Stimulated activated CD8-positive, alpha-beta memory T cell treated with anti-CD3 and anti-CD28 coated beads, Interleukin-15, amount 100 ng/mL, for 1 hour (primary cell): ENCODE data around the gene CHD6.

ENCODE experiments used
- DNase-seq: peaks from one replicate; pipeline ENCODE4 v3.0.0-alpha.2; 2020; ENCODE audit warnings: low read depth

CHD6 gene

DNA sequence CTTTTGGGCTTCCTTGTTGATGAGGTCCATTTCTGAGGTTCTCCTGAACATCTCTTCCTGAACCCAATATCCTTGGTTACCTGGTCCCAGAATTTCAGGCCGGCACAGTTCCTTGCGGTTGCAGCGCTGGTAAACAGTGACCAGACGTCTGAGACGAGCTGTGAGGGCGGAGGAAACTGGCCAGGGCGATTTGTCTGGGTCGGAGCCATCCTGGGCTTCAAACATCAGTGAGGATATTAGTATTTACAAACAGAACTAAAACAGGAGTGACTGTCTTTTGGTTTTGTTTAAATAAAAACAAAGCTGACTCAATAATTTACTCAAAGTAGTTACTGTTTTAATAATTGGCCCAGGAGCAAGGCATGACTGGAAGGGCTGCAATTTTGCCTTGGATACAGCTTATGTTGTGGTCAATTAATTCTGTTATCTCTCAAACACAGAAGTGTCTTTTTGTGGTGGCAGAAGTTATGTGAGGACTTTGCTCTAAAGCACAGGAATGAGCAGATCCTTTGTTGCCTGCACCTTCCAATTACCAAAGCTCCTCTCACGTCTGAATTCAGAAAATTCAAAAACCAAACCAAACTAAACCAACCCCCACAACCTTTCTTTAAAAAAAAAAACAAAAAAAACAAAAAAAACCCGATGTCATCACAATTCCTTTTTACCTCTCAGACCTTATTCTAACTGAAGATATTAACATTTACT lies 192.8 kb downstream of the CHD6 start:
- DNase-seq: no peak

DNA sequence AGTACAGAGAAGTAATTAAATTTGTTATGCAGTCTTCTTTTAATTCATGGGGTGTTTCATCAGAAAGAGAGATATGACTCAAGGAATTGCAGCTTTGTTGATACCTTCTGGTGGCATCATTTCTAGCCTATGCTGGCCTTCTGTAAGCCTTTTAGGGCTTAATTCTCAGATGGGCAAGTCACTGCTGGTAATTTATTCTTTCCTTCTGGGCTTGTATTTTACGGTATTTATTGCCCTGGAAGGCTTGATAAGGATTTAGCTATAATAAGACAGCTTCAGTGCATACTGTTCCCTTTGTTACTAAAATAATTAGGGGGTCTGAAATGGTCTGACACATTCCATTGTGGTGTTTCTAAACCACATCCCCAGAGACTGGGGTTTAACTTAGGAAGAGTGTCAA lies 193.6 kb downstream of the CHD6 start:
- no peak for DNase-seq

DNA sequence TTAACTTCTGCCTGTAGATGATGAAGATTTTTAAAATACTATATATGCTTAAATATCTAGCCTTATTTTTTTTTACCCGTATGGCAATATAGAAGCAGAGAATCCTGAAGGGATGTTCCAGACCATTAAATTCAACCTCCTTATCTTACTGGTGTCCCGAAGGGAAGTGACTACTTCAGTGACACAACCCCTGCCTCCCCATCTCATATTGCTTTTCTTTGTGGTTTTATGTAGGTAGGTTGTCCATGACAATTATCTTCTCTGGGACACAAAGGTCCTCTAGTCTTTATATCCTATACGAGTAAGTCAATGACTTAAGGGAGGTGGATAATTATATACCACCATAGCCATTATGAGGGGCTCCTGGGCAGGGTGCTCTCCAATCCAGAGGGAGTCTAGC lies 194.2 kb downstream of the CHD6 start:
- no peak for DNase-seq

DNA sequence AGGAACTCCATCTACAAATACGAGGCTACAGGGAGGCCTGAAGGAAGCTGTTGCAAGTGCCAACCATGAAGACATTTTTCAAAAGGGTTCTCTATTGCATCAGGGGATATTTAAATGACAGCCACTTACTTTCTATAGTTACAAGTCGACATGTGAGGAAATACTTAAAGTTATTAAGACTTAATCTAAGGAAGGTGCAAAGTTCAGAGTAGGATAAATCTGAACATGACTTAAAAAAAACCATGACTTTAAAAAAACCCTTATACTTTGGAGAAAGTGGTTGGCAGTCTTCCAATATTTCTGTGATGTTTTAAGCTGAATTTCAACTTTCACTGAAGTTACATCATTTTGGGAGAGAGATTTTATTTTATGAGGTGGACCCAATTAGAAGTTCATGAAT lies 195.2 kb downstream of the CHD6 start:
- DNase-seq: no peak

DNA sequence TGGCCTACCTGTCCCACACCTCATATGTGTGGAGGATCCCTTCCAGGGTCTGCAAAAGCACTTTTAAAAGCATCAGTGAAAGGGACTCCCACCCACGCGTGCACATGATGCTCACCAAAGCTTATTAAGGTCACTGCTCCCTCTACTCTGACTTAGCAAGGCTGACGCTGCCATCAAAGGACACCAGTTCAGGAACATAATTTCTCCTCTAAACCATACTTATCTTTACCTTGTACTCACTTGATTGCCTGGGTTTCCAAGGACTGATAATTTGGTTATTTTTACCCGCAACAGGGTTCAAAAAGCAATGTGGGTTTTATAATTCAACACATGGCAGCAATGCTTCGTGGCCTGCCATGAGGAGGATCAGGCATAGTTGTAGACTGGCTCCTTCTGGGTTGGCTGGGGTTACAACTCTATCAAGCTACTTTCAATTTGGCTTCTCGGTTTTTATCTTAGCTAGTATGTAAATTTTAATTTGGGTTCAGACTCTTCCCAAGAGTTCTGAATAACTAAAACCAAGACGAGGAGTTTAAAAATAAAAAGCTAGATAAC lies 199.4 kb downstream of the CHD6 start:
- no peak for DNase-seq

DNA sequence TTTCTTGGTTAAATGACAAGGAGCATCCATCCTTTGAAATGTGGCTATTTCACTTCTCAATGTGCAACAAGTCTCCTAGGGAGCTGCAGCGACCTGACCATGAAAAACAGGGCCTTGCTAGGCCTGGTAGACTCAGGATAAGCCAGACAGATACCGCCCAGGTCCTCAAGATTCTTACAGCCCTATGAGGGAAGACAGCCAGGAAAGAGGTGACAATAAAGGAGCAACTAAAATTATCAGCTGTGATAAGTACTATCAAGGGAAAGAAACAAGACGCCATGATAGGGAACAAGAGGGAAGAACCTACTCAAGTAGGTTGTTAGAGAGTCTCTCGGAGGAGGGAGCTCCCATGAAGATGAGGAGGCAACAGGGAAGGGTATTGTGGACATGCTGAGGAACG lies 200.1 kb downstream of the CHD6 start:
- no peak for DNase-seq

DNA sequence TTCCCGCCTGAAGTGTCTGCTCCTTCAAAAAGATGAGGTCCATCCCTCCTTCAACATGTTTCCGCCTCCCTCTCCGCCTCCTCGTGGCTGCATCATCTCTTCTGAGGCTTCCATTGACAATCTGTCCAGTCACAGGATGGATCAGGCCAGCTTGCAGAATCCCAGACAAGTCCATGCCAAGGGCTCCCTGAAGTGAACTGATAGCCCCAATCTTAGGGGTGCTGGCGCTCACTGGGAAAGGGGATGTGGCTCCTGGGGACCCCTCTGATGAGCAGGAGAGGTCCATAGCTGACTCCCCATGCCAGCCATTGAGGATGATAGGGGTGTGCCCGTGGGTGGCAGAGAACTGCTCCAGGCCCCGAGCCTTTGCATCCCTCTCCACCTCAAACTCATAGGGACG lies 203.0 kb downstream of the CHD6 start:
- DNase-seq: no peak

DNA sequence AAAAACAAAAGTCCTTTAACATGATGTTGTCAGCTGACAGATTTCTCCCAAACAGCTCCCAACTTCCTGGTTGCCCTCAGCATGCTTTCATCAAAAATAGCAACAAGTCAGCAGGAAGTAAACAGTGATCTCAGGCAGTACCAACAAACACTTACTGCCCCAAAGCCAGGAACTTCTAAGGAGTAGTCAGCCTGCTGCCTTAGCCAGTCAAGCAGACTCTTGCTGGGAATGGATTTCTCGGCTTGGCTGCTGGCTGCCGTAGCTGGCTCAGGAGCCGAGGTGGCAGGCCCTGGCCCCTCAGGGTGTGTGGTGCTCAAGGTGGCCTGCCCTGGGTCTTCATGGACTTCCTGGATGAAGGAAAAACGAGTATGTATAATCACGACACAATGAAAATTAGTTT lies 205.0 kb downstream of the CHD6 start:
- no peak for DNase-seq

DNA sequence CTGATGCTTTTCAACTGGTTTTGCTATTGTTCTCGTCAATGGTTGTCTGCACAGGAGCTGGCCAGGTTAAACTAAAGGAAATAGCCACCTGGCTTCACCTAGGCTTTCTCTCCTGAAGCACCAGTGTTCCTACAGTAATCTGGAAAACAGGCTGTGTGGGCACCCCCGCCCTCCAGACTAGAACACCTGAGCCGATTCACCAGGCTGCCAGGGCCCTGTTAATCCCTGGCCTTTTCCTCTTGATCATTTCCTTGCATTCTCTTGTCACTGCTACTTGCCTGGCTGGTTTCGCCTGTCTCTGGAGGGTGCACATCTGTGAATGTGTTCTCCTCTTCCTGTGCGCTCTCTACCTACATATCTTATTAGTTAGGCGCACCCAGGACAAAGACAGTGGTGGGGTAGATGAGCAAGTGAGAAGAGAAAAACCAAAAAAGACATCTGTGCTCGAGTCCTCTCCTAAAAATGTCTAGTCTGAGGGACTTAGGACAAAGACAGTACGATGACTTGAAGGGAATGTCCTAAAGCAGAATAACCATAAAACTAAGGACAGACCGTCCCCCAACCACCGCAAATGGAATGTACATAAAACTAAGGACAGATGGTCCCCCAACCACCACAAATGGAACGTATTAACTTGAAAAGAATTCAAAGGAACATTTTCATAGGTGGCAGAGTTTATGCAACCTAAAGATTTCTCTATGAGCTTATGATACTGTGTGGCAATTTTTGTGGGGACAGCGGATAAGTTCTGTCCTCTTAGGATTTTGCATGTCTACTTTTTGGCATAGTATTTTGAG lies 205.7 kb downstream of the CHD6 start:
- no peak for DNase-seq

DNA sequence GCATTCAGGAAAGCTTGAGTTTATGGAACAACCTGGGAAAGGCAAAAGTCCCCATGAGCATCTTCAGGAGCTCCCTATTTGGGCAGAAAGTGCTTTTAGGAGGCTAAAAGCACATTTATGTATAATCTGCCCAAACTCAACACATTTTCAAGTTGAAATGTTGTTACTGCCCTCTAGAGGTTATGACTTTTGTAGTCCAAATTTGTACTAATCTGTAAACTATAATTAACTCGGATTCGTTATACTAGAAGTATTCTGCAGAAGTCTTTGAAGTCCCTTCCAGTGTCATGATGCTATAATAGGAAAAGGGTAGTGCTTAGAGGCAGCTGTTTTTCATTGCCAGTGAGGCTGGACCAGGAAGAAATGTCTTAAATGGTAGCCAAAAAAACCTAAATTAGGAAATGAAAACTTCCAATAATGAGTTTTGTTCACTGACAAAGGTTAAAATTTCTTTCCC lies 206.8 kb downstream of the CHD6 start:
- no peak for DNase-seq

DNA sequence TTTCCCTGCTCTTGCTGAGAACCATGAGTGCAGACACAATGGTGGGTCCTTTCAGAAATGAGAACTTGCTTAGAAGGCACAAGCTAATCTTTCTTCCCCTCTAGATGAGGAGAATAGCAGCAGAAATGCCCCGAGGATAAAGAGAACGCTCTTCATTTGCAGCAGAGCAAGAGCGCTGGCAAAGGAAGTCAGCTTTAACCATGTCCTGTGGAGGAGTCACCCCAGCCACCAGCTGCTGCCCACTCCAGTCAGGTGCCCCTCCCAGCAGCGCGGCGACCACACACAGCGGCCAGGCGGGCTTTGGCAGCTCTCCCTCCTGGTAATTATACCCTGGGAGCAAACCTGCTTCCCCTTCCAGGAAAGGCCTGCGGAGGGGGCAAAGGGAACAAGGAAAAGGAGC lies 209.2 kb downstream of the CHD6 start:
- no peak for DNase-seq

DNA sequence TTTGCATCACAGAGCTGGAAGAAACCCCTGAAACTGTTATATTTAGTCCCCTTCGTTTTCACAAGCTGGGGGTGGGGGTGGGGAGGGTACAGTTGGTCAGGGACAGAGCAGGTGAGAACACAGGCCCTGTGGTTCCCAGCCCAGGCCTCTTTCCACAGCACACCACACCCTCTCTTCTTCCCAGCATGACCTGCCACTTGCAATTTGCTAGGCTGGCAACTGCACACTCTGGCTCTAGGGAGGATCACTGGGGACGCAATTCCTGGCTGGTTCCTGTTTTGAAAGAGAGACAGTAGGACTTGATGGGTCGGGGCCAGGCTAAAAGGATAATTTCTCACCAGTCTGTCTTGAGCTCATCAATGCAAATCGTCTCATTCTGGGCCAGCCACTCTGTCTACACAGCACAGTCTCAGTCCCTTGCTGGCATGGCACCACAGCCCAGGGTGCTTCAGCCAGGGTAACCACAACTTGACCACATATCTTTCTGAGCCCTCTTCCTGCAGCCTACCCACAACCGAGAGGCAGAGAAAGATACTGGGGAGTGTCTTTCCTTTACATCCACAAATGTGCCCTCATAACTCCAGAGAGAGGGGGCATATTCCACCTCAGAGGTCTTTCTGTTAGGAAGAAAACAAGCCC lies 209.9 kb downstream of the CHD6 start:
- no peak for DNase-seq

DNA sequence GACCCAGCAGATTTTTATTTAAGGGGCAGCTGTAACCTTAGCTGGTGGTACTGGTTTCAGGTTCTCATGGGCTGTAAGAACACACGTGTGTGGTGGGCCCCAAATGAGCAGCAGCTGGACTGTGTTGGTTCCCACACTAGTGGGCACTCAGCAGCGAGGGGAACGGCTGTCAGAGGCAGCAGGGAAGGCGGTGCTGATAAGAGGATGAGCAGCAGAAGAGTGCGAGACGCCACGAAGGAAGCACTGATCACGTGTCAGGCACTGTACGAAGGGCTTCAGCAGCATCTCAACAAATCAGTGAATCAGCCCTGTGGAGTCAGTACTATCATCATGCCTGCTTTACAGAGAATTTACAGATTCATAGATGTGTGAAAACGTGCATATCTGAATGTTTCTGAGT lies 210.6 kb downstream of the CHD6 start:
- no peak for DNase-seq

DNA sequence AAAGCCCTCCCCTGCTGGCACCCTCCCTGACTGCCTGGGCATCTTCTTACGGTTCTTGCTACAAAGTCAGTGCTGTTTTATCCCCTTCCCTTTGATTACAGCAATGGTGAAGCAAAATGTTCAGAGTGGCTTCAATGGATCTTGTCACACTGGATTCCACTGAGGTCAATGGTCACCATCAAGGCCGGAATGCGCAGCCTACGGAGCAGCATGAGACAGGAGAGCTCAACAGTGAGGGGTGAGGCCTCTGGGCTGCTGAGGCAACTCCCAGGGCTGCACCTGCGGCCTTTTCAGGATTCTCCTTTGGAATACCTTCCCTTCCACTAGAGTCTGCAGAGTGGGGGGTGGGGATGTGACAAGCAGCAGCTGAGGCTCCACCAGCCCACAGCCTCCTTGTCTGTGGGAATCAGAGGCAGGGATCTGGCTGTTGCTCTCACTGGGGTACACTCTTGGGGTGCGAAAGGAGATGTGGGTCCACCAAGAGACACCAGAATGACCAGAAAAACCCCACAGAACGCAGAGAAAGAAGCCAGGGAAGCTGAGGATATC lies 211.2 kb downstream of the CHD6 start:
- no peak for DNase-seq

DNA sequence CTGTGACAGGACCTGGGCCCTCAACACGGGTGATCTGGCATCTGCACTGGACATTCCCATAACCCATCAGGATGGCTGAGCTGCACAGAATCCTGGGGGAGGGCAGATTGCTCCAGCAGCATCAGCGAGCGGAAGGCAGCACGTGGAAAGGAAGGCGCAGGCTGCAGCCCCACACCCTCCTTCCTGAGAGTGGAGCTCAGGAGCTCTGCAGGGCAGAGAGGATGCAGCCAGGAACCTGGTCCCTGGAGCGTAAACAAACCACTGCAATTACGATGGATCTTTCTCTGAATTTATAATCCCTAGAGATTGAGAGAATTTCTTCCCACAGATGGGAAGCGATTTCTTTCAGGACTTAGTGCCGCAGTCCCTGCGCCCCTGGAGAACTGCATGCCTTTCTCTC lies 211.8 kb downstream of the CHD6 start:
- DNase-seq: no peak

DNA sequence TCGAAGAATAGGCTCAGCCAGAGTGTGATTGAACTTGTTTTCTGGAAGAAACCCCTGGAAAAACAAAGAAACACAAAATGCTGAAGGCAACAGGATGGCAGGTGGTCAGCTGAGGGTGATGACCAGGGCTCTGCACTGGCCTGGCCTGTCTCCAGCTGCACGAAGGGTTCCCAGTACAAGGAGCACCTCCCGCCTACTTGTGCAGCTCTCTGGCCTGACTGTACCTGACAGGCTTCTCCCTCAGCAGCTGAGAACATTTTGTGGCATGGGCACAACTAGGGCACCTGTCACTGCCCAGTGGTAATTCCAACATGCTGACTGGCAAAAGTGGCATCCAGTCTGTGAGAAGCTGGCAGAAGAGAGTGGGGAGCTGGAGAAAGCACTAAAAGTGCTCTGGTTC lies 212.7 kb downstream of the CHD6 start:
- no peak for DNase-seq

DNA sequence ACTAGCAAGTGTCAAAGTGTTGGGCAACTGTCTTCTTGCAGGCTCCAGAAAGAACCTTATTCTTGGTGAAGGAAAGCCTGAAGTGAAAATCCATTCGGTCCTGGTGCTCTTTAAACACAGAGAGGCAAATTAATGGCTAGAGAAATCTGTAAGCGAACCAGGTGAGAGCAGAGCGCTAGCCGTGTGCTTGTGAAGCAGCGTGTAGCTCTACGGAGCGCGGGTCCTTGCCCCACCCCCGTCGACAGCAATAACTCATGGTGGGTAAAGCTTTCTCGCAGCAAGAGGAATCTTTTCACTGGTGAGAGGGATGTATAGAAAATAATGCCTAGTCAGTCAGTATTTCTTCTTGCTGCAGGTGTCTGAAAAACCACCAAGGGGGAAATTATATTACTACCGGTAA lies 214.6 kb downstream of the CHD6 start:
- no peak for DNase-seq

DNA sequence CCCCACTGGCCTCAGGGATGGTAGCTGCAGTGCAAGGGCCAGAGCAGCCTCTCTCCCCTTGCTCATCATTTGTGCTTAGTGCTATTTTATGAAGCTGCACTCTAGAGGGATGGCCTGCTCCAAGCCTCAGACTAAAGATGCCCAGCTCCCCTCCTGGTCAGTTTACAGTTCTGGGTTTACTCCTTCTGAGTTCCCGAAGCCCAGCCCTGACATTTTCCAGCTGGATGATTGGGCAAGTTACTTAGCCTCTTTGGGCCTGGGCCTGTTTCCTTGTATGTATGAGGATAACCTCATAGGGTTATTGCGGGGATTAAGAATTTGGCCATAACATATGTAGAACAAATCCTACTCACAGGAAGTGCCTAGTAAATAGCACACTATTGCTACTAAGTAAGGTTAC lies 219.8 kb downstream of the CHD6 start:
- DNase-seq: no peak

DNA sequence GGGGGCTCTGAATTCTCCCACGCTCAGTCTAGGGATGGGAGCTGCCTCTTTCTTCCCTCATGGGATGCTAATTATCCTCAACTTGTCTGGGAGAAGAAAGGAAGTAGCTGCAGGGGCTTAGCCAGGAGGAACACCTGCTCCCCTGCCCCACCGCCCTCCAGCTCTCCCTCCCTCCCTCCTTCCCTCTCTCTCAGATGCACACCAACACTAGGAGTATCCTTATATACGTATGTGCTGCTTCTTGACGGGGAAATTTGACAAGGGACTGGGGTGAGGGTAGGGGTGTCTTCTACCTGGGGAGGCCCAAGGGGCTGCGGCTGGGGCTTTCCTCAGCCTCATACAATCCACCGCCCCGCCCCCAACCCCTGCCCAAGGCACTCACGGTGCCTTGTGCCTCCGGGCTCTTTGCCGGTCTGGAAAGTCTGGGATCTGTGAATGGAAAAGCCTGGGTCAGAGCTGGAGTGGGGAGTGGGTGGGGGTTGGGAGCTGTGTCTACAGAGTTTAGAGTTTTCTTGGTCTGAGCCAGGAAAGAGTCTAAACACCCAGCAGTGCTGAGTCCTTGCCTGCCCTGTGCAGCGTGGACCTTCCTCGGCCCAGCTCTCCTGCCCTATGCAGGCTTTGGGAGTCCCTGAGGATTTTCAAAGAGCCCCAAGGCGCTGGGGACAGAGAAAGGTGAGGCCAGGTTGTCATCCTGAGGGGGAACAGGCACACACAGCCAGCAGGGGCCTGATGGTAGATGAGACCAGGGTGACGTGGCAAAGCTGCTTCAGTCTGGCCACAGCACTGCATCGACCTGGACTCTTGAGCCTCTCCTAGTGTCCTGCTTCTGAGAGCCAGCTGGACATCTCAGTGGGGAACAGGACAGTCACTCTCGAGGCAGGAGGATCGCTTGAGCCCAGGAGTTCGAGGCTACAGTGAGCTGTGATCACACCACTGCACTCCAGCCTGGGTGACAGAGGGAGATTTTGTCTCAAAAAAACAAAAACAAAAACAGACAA lies 222.2 kb downstream of the CHD6 start:
- DNase-seq: no peak

DNA sequence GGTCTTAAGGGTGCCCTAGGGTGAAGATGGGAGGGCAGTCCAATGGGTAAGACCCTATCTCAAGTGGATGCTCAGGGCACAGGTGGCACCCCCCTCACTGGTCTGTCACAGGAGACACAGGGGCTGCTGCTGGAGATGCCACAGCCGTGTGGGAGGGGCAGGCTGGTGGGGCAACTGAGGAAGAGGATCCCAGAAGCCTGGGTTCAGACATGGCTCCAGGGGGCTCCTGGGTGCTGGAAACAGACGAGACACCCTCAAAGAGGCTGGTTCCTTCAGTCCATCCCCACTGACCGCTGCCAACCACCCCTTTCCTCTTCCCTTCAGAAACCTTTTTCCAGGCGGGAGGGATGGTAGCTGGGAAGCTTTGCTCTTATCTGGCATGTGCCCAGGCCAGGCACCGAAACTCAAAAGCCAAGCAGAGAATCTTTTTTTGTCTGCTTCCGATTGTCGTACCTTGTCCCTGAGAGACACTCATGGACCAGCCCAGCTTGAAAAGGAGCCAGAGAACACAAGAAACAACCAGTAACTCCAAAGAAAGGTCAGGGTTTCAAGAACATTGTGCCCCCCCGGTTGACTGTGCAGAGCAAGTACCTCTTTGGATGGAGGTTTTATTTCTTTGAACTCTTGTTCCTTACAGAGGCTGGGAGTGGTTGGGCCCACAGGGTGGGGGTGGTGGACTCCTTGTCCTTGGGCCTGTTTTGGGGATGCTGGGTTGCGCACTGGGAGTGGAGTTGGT lies 223.1 kb downstream of the CHD6 start:
- DNase-seq: no peak

DNA sequence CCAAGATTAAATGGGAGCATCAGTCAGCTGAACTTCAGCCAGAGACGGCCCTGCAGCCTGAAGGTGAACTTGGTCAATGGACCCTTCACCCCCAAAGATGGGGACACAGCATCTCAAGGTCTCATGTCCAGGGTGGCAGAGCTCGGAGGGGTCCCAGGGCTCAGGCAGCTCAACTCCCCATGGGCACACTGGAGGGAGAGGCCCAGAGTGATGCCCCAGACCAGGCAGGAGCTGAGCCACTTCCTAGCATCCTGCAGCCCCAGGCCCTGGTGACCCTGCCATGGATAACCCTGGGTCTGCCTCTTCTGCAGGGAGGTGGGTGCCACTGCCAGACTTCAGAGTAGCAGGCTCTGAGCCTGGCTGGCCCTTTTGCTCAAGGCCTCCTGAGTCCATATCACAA lies 224.1 kb downstream of the CHD6 start:
- DNase-seq: no peak
